H1 (cell line): ENCODE data around the gene SOX8. TPM values are rescaled to one million over a fixed set of nuclear protein-coding genes. Genes with fewer than 3 reads are reported as not detected.
"Not testable (repeated sequence)": the region's sequence is repeated elsewhere in the genome, so short reads cannot be mapped to it uniquely, and the experiment has no call there.

Experiments
- CTCF ChIA-PET: fragments of 300-600 bp; sonication (Branson Sonifier 250); formaldehyde crosslinking; loops from one replicate; lab custom pipeline; 2021; ENCODE audit not compliant: partially characterized antibody; lab: Charles Lee
- POLR2A ChIA-PET: fragments of 300-600 bp; sonication (Branson Sonifier 250); formaldehyde crosslinking; loops from one replicate; lab custom pipeline; 2021; ENCODE audit warnings: inconsistent platforms; ENCODE audit not compliant: partially characterized antibody; lab: Charles Lee
- DNase-seq, 2 experiments: peaks; one replicate each; pipeline versions ENCODE4 v3.0.0 to v3.0.0-alpha.2; 2010 to 2022; ENCODE audit warnings: low spot score in 2 of 2, low read depth in 1 of 2, mixed read lengths in 1 of 2
- FAIRE-seq: peaks from 2 replicates; lab custom pipeline; 2011; peaks lifted over from hg19 to GRCh38; lab: Jason Lieb, UNC
- H2AFZ ChIP-seq: 2 replicates; pipeline ENCODE4 v1.8.1; 2012; ENCODE audit warnings: low read length, inconsistent platforms
- H2AK5ac ChIP-seq: 2 replicates; pipeline ENCODE4 v1.6.1; 2013; ENCODE audit warnings: low read depth, low read length
- H2BK120ac ChIP-seq: replicated peaks from 2 replicates; pipeline ENCODE3; 2013; ENCODE audit warnings: low read depth, low read length, inconsistent platforms
- H2BK12ac ChIP-seq: 2 replicates; pipeline ENCODE4 v1.6.1; 2013; ENCODE audit warnings: low read depth, low read length
- H2BK15ac ChIP-seq: 2 replicates; pipeline ENCODE4 v1.6.1; 2013; ENCODE audit warnings: low read length
- H2BK20ac ChIP-seq: 2 replicates; pipeline ENCODE4 v1.6.1; 2013; ENCODE audit warnings: low read length
- H2BK5ac ChIP-seq: 2 replicates; pipeline ENCODE4 v1.6.1; 2013; ENCODE audit warnings: low read depth, low read length
- H3K14ac ChIP-seq: 2 replicates; pipeline ENCODE4 v1.6.1; 2013; ENCODE audit warnings: inconsistent platforms; ENCODE audit not compliant: insufficient read length
- H3K18ac ChIP-seq: 2 replicates; pipeline ENCODE4 v1.6.1; 2013; ENCODE audit warnings: low read length; ENCODE audit errors: extremely low read depth
- H3K23ac ChIP-seq: 2 replicates; pipeline ENCODE4 v1.6.1; 2013; ENCODE audit warnings: inconsistent platforms; ENCODE audit not compliant: insufficient read length
- H3K23me2 ChIP-seq: 2 replicates; pipeline ENCODE4 v1.6.1; 2013; ENCODE audit warnings: low read depth, low read length
- H3K27ac ChIP-seq: 2 replicates; pipeline ENCODE4 v1.6.1; 2011; ENCODE audit warnings: low read depth, low read length, inconsistent platforms
- H3K27me3 ChIP-seq, 4 experiments: replicated peaks in 1 of 4; 1 replicate in 1 of 4; 2 replicates in 3 of 4; pipeline versions ENCODE4 v1.6.1 to v1.8.1; 2011 to 2013; ENCODE audit warnings: low read length in 3 of 4, mild to moderate bottlenecking in 3 of 4, inconsistent platforms in 2 of 4, mixed read lengths in 2 of 4, moderate library complexity in 1 of 4; ENCODE audit not compliant: control insufficient read depth in 3 of 4, insufficient read depth in 3 of 4; ENCODE audit errors: extremely low read depth in 1 of 4
- H3K36me3 ChIP-seq, 4 experiments: 2 replicates each; pipeline versions ENCODE4 v1.6.1 to v1.8.1; 2011 to 2013; ENCODE audit warnings: mild to moderate bottlenecking in 4 of 4, low read length in 3 of 4, moderate library complexity in 2 of 4, control low read depth in 1 of 4, inconsistent platforms in 1 of 4; ENCODE audit not compliant: insufficient read depth in 4 of 4, control insufficient read depth in 2 of 4
- H3K4ac ChIP-seq: replicated peaks from 2 replicates; pipeline ENCODE3; 2013; ENCODE audit warnings: low read length, low read depth, mixed read lengths, inconsistent platforms; ENCODE audit not compliant: insufficient read length
- H3K4me1 ChIP-seq, 4 experiments: replicated peaks in 1 of 4; 1 replicate in 1 of 4; 2 replicates in 3 of 4; pipeline versions ENCODE4 v1.6.1 to v1.8.1; 2011 to 2013; ENCODE audit warnings: low read length in 3 of 4, inconsistent platforms in 2 of 4, mixed read lengths in 1 of 4; ENCODE audit not compliant: insufficient read depth in 4 of 4, control insufficient read depth in 3 of 4
- H3K4me2 ChIP-seq, 2 experiments: 2 replicates each; pipeline versions ENCODE4 v1.6.1 to v1.8.1; 2011 to 2013; ENCODE audit warnings: low read depth in 2 of 2, low read length in 2 of 2, control low read depth in 1 of 2, inconsistent platforms in 1 of 2, mild to moderate bottlenecking in 1 of 2; ENCODE audit not compliant: insufficient read depth in 1 of 2
- H3K4me3 ChIP-seq, 4 experiments: fragments of 200-600, 300-600 bp in 1 of 4; sonication (generic), shearing (Covaris generic), sonication (Bioruptor Twin) in 1 of 4; 2 replicates each; pipeline versions ENCODE4 v1.5.1 to v1.8.1; 2011 to 2016; ENCODE audit warnings: low read length in 4 of 4, low read depth in 3 of 4, control low read depth in 2 of 4, inconsistent platforms in 2 of 4, mild to moderate bottlenecking in 2 of 4, mixed read lengths in 1 of 4, moderate library complexity in 1 of 4; ENCODE audit not compliant: insufficient read depth in 2 of 4; ENCODE audit errors: extremely low read depth in 1 of 4
- H3K56ac ChIP-seq: replicated peaks from 2 replicates; pipeline ENCODE3; 2013; ENCODE audit warnings: low read depth, mild to moderate bottlenecking, mixed read lengths, low read length, inconsistent platforms; ENCODE audit not compliant: insufficient read length
- H3K79me1 ChIP-seq: 2 replicates; pipeline ENCODE4 v1.6.1; 2013; ENCODE audit warnings: low read depth, low read length, control low read depth
- H3K79me2 ChIP-seq, 2 experiments: 2 replicates each; pipeline versions ENCODE4 v1.6.1 to v1.8.1; 2012 to 2013; ENCODE audit warnings: low read length in 2 of 2, mild to moderate bottlenecking in 2 of 2, inconsistent platforms in 1 of 2; ENCODE audit not compliant: insufficient read depth in 2 of 2, control insufficient read depth in 1 of 2
- H3K9ac ChIP-seq, 4 experiments: replicated peaks in 1 of 4; 1 replicate in 1 of 4; 2 replicates in 3 of 4; pipeline versions ENCODE4 v1.6.1 to v1.8.1; 2011 to 2013; ENCODE audit warnings: low read depth in 3 of 4, low read length in 3 of 4, control low read depth in 2 of 4, mild to moderate bottlenecking in 2 of 4, moderate library complexity in 2 of 4, inconsistent platforms in 1 of 4; ENCODE audit errors: extremely low read depth in 1 of 4
- H3K9me3 ChIP-seq, 2 experiments: 2 replicates each; pipeline versions ENCODE4 v1.6.1 to v1.8.1; 2012 to 2013; ENCODE audit warnings: mild to moderate bottlenecking in 2 of 2, moderate library complexity in 2 of 2, control low read depth in 1 of 2, inconsistent platforms in 1 of 2, low read depth in 1 of 2, low read length in 1 of 2, mixed read lengths in 1 of 2; ENCODE audit not compliant: insufficient read depth in 2 of 2
- H4K20me1 ChIP-seq, 2 experiments: replicated peaks in 1 of 2; 2 replicates each; pipeline versions ENCODE3 to v1.8.1; 2011 to 2013; ENCODE audit warnings: inconsistent platforms in 2 of 2, low read length in 2 of 2, mild to moderate bottlenecking in 1 of 2; ENCODE audit not compliant: insufficient read depth in 2 of 2, control insufficient read depth in 1 of 2
- H4K5ac ChIP-seq: 2 replicates; pipeline ENCODE4 v1.6.1; 2013; ENCODE audit warnings: low read length, low read depth, mixed read lengths, inconsistent platforms; ENCODE audit not compliant: insufficient read length
- H4K8ac ChIP-seq: 2 replicates; pipeline ENCODE4 v1.8.0; 2013; ENCODE audit warnings: mild to moderate bottlenecking, moderate library complexity, low read length, inconsistent platforms; ENCODE audit not compliant: insufficient read depth; ENCODE audit errors: extremely low read depth
- H4K91ac ChIP-seq: replicated peaks from 2 replicates; pipeline ENCODE3; 2013; ENCODE audit warnings: low read length, mixed read lengths, inconsistent platforms; ENCODE audit not compliant: insufficient read length
- ATF3 ChIP-seq: IDR thresholded peaks from 2 replicates; pipeline ENCODE4 v1.6.1; 2011; ENCODE audit warnings: low read depth, mild to moderate bottlenecking, low read length; ENCODE audit not compliant: insufficient read depth
- FOSL1 ChIP-seq: IDR thresholded peaks from 2 replicates; pipeline ENCODE4 v1.6.1; 2011; ENCODE audit warnings: mild to moderate bottlenecking, low read depth, low read length, moderate library complexity; ENCODE audit not compliant: insufficient read depth
- JUN ChIP-seq: IDR thresholded peaks from 2 replicates; pipeline ENCODE4 v1.6.1; 2011; ENCODE audit warnings: low read depth, mild to moderate bottlenecking, improper control_type of control experiment, low read length
- NRF1 ChIP-seq: IDR thresholded peaks from 2 replicates; pipeline ENCODE4 v1.6.1; 2011; ENCODE audit warnings: mild to moderate bottlenecking, low read depth, low read length, improper control_type of control experiment
- POLR2A ChIP-seq, 2 experiments: IDR thresholded peaks; 1 replicate in 1 of 2; 2 replicates in 1 of 2; pipeline ENCODE4 v1.6.1; 2011; ENCODE audit warnings: low read depth in 2 of 2, low read length in 2 of 2, mild to moderate bottlenecking in 2 of 2; ENCODE audit errors: control extremely low read depth in 1 of 2
- RXRA ChIP-seq: IDR thresholded peaks from 2 replicates; pipeline ENCODE4 v1.6.1; 2011; ENCODE audit warnings: low read depth, mild to moderate bottlenecking, low read length, moderate library complexity; ENCODE audit not compliant: insufficient read depth
- SUZ12 ChIP-seq: fragments of 200-600 bp; sonication (generic); IDR thresholded peaks from 2 replicates; pipeline ENCODE4 v1.6.1; 2012; ENCODE audit warnings: mild to moderate bottlenecking, inconsistent platforms, low read length, moderate library complexity, mixed read lengths
- YY1 ChIP-seq: IDR thresholded peaks from 2 replicates; pipeline ENCODE4 v1.6.1; 2011; ENCODE audit warnings: low read depth, mild to moderate bottlenecking, low read length
- ZNF274 ChIP-seq: IDR thresholded peaks from 2 replicates; pipeline ENCODE4 v1.7.0; 2012; ENCODE audit warnings: low read length, borderline replicate concordance; ENCODE audit errors: extremely low read depth
- WGBS, 2 experiments: shearing (Covaris generic) in 1 of 2; methylation state at CpG; one replicate each; pipeline versions ENCODE4 v1.1.6 to v1.1.7; 2013 to 2015; ENCODE audit warnings: low lambda C conversion rate in 2 of 2, mixed read lengths in 2 of 2, inconsistent platforms in 1 of 2, low coverage in 1 of 2, missing lambda C conversion rate in 1 of 2; ENCODE audit not compliant: insufficient replicate concordance in 2 of 2, insufficient coverage in 1 of 2, insufficient read length in 1 of 2; ENCODE audit errors: extremely low coverage in 1 of 2, missing lambda C conversion rate in 1 of 2; 5-methylcytosine and 5-hydroxymethylcytosine counted together
- polyA plus RNA-seq, 7 experiments: library from polyadenylated mRNA; depleted of rRNA in 3 of 7; stranded (reverse) in 5 of 7; unstranded in 2 of 7; fragments of >200 nt in 5 of 7; fragments of 200-250 nt in 2 of 7; gene quantifications; 1 replicate in 5 of 7; 2 replicates in 1 of 7; 4 replicates in 1 of 7; pipeline versions ENCODE4 v1.2.1 to v1.2.3, GENCODE V29; 2011 to 2013; ENCODE audit warnings: missing spikeins in 2 of 7, mixed read lengths in 2 of 7
- total RNA-seq: library from RNA; stranded (reverse); fragmentation: NEBNext Ultra II Directional; extraction: Animal tissue kit (Norgen Biotek cat#: 25700); gene quantifications from 2 replicates; pipeline ENCODE4 v1.2.1, GENCODE V29; 2021

SOX8 gene
- total and polyA plus RNA-seq, 2 of the 8 experiments (the other 6 are each of a cell fraction or from before 2014, with no cell fraction given) = 2.2 to 5.7 TPM

- TF ChIP-seq ATF3 (no peak), YY1 (no peak), NRF1 (no peak), SUZ12 (no peak), POLR2A (IDR thresholded peaks at IDR 0.05; ENCODE audit: control extremely low read depth in 1 of 2, low read depth in 2 of 2, low read length in 2 of 2) (no peak), ZNF274 (no peak), JUN (no peak), RXRA (no peak), FOSL1 (no peak)
Observed at GRCh38 chr16:947255-947921, 34.2 kb upstream of the SOX8 start (continued).

GRCh38 chr16:947922-948303 lies 33.7 kb upstream of the SOX8 start:
- H4K8ac ChIP-seq, H2BK12ac ChIP-seq, H3K56ac ChIP-seq, H3K79me2 ChIP-seq, FAIRE-seq, H2AFZ ChIP-seq, H2AK5ac ChIP-seq, H3K27ac ChIP-seq, H3K23ac ChIP-seq, H3K27me3 ChIP-seq, H2BK120ac ChIP-seq, H2BK5ac ChIP-seq, H4K20me1 ChIP-seq, H3K4me1 ChIP-seq, H2BK20ac ChIP-seq, CTCF ChIA-PET, H4K91ac ChIP-seq, H3K18ac ChIP-seq, H3K4ac ChIP-seq, H3K14ac ChIP-seq, POLR2A ChIA-PET, H3K23me2 ChIP-seq, H3K4me3 ChIP-seq, H3K79me1 ChIP-seq, DNase-seq, H3K4me2 ChIP-seq, H4K5ac ChIP-seq, H2BK15ac ChIP-seq, H3K36me3 ChIP-seq, H3K9ac ChIP-seq: not testable (repeated sequence)
- H3K9me3 ChIP-seq = peaks cover 21 to 41% of the 10 kb centered on the region in 2 experiments; a peak in 3 of 4 replicates
- 85% methylated on average over 15 of the region's 17 CpGs; no CpG with 5 or more reads in 1 of the 2 experiments for WGBS, 2 experiments
